ENCODE results near the gene TMPRSS6.
A peak's percentile ranks its signal among the peaks of the same experiment; 100 is the strongest.

The TMPRSS6 gene

DNA sequence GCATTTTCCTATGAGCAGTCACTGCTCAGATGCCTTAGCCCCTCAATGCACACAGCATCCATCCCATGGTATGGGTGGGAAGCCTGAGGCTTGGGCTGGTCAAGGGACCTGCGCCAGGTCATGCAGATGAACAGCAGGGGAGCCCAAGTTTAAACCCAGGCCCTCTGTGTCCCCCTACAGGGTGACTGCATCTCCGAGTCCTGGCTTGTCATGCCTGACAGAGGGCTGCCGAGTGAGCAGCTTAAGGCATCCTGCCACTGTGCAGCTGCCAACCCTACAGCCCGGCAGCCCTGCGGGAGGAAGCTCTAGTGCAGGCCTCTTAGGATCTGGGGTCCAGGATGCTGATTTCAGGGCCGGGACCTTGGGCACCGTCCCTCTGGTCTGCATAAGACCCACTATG, 30.2 kb upstream of the TMPRSS6 start:
- no peak for DNase-seq

DNA sequence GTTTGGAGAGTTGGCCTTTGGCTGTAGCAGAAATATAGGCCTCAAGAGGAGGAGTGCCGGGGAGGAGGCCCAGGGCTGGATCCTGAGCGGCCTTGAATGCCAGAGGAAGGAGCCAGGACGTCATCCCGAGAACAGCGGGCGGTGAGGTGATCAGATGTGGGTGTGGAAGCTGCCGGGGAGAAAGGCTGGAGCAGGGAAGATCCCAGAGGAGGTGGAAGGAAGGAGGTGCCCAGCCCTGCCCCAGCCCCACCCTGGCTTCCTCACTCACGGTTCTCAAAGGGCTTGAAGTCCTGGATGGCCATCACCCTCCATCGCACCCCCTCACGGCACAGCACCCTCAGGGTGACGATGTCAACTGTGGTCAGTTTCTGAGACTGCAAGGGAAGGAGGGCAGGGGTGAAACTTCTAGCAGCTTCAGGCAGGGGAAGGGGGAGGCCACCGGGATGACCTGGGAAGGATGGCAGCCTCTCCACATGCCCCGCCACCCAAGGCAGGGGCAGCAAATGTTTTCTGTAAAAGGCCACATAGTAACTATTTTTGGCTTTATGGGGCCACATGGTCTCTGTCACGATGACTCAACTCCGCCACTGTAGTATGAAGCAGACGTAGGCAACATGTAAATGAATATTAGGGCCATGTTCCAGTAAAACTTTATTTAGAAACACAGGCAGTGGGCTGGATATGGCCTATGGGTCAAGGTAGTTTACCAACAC, 29.5 kb upstream of the TMPRSS6 start:
- DNase-seq = no peak

DNA sequence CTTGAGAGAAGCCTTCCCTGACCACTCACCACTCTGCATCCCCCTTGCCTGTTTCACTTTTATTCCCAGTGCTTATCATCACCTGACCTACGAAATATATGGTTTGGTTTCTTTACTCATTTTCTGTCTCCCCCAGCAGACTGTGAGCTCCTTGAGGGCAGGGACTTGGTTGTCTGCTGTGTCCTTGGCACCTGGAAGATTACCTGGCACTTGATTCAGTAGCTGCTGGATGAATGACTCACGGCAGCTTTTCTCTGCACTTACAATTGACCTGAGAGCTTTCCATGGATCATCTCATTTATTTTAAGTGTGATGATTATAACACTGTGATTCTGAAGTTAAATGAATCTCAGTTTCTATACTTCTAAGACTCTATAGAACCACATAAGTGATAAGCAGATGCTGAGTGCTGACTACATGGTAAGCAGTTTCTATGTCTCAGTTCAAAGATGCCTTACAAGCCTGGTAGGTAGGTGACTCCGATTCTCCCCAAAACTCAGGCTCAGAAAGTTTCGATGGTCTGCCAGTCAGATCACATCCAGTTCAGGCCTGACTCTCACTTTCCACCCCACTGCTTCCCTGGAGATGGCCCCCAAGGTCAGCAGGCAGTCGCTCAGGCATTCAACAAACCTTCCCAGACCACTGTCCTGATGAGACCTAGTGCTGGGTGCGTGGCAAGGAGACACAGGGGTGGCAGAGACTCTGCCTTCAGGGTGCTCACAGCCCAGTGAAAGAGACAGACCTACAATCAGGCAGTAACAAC, 28.6 kb upstream of the TMPRSS6 start:
- DNase-seq = no peak

DNA sequence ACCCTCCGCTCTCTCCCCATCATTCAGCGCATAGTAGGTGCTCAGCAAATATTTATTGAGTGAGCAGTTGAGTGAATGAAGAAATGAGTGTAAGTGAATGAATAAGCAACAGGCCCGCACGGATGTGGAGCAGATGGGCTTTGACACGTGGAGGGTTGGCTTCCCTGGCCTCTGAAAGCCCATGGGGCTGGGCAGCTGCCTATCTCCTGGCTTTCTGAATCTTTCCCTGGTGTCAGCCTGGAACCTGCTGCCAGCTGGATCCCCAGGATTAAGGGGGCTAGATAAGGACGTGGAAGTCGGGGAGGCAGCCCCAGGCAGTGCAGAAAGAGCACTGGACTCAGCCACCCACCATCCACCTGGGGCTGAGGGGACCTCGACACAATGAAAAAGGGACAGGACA, 27.6 kb upstream of the TMPRSS6 start:
- DNase-seq = no peak

DNA sequence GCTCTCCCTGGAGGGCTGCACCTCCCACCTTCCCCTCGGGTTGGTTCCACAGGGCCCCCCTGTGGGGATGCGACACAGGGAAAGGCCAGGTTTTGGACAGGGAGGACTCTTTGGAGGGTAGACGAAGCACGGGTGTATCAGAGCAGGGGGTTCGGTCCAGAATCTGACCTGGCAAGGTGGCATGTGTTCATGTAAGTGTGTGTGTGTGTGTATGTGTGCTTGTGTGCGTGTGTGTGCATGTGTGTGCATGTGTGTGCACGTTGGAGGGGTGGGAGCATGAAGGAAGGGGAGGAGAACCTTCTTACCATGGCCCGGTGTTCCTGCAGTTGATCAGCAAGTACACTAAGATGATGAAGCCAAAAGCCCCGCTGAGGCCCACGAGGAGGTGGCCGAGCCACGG, 25.5 kb upstream of the TMPRSS6 start:
- DNase-seq = no peak

DNA sequence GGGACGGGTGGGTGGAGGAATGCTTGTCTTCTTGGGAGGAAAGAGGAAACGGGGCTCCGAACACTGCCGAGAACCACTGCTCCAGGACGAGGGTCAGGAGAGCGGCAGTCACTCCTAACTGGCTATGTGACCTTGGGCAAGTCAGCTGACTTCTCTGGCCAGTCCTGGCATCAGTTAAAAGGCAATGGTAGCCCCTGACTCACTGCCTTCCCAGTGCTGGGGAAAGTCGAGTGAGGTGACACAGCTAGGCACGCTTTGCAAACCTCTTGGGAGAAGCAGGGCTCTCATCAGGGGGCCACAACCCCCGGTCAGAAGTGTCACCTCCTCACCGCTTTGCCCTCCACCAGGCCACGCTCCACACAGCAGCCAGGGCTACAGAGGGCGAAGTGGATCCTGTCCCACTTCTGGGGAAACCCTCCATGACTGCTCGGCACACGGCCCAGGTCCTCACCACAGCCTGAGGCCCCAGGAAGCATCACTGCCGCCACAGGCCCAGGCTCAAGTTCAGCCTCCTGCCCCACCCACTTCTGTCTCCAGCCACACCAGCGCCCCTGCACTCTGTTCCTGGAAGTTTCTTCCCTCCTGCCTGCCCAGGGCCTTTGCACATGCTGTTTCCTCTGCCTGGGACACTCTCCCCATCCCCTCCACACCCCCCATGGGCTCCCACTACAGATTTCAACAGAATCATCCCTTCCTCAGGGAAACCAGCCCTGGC, 23.9 kb upstream of the TMPRSS6 start:
- DNase-seq = no peak

DNA sequence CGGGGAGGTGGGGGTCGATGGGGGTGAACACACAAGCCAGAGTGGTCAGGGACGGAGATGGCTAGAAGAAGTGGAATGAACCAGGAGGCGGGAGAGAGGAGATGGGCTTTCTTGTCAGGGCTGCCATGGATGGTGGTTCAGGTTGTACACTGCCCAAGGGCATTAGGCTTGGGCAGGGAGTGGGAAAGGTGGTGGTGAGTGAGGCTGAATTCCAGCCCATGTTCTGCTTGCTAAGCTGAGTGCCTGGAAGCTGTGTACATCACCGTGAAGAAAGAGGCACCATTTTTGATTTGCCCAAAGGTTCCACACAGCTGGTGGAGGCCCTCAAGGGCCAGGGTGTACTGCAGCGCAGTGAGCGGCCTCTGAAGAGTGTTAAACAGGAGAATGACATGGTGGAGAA, 23.3 kb upstream of the TMPRSS6 start:
- no peak for DNase-seq

DNA sequence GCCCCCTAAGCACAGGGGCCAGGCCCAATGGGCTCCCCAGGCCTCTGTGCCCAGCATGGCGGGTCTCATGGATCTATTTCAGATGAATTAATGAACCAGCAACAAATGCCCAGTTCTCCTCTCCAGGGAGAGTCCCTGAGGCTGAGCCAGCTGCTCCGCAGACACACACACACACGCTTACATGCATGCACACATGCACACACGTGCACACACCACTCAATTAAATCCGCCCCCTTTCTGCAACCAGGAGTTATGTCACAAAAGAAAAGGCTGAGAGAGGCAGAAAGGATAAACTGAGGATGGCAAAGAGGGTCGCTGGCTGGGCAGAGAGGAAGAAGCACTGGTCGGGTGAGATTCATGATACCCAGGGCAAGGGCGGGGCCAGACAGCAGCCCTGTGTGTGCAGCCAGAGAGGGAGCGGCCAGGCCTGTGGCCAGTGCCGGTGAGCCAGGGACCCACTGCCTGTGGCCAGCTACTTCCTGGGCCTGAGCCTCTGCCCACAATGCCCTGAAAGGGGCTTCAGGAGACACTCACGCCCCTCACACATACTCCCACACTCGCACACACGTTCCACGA, 20.4 kb upstream of the TMPRSS6 start:
- DNase-seq = no peak

DNA sequence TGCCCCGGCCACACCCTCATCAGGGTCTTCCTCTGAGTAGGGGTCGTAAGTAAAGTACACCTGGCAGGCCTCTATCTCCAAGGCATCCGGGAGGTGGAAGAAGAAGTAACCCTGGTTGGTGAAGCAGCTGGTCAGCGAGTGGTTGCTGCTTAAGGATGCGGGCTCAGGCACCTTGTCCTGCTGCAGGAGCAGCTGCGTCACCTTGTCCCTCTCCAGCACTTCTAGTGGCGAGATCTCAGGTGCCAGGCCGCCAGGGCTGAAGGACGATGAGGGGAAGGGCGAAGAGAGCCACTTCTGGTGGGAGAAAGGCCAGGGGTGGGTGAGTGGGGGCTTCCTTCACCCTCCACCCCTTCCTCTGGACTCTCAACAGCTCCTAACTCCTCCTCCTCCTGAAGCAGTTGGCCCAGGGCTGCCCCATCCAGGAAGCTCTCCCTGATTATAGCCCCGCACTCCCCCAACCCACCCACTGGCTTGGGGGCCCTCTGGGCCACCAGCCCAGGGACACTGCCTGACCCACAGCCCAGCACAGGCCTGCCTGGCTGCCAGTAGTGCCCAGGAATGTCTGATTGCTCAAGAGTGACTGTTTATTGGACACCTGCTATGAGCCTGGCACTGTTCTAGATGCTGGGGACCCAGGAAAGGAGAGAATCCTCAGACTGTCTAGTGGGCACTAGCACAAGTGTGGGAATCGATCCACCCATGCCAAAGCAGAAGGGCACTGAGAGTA, 19.2 kb upstream of the TMPRSS6 start:
- no peak for DNase-seq

DNA sequence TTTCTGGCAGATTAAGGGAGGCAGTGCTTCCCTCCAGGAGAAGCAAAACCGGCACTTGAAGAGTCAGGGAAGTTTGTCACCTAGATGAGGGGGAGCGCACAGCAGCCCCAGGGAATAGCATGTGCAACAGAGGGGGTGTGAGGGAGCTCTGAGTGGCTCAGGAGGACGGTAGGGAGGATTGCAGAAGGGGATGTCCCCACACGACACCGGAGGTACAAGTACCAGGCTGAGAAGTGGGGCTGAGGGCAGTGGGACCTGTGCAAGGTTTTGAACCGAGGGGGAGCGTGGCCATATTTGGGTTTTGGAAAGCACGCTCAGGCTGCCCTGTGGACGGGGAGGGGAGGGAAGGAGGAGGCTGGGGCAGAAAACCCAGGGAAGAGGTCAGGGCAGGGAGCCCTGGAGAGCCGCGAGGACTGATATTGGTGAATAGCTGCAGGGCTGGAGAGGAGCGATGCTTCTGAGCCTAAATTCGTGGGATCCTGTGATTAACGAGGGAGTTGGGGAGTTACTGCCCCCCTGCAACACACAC, 17.9 kb upstream of the TMPRSS6 start:
- DNase-seq = no peak

DNA sequence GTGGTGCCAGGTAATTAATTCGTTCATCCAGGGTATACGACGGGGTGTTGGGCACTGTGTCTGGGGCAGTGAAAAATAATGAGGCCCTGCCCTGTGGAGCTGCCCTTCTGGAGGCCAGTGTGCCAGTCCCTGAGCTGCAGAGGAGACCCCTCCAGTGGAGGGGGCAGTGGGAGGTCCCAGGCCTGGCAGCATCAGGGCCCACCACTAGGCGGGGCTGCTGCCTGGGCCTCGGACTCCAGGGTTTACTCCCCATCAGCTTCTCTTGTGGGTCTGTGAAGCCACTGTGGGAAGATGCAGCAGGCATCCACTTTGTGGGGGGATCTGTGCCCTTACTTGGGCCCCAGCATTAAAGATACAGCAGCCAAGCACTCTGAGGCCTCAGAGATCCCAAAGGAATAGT, 17.4 kb upstream of the TMPRSS6 start:
- no peak for DNase-seq

DNA sequence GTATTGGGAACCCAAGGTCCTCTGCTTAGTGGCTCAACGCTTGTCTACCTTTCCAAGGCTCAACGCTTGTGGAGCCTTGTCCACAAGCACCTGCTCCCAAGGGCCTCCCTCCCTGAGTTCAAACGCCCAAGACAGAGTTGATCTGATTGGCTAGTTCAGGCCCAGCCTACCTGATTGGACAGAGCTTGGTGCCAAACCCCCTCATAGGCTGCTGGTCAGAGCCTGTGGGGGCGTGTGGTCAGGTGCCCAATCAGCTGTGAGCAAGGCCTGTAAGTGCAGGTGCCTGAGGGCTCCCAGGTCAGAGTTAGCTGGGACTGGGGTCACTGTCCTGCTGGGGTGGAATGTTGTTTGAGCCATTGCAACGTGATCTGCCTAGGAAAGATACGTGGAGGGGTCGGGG, 16.9 kb upstream of the TMPRSS6 start:
- no peak for DNase-seq

DNA sequence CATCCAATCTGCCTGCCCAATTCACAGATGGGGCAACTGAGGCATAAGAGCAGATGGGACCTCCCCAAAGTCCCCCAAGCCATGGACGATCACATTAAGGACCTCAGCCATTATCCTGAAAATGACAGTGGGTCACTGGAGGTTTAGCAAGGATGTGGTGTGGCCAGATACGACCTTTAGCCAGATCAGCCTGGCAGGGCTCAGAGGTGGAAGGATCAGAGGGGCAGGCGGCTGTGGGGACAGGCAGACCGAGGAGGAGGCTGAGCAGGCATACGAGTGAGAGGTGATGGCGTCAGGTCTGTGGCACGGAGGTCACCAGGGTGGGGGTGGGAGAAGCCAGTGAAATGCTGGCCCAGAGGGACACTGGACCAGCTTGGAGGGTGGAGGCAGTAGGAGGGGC, 14.1 kb upstream of the TMPRSS6 start:
- no peak for DNase-seq

DNA sequence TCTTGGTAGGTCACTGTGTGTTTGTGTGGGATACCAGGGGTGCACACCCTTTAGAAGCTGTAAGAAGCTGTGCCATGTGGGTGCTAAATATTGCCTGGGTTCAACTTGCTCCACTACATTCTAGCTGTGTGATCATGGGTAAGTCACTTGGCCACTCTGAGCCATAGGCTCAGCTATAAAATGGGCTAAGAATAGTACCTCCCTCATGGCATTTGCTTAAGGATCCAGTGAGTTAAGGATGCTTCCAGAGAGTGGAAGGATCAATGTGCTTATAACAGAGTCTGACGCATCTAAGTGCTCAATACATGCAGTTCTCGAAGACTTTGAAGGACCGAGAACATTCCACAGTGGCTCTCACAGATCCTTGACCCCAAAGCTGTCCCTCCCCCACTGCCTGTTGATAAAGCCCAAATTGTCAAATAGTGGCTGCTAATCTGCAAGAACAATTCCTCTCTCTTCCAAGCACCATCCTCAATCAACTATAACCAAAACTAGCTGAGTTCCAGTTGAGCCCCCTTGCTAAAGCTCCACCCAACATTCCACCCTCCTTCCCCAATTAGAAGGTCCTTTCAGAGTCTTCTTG, 13.2 kb upstream of the TMPRSS6 start:
- no peak for DNase-seq

DNA sequence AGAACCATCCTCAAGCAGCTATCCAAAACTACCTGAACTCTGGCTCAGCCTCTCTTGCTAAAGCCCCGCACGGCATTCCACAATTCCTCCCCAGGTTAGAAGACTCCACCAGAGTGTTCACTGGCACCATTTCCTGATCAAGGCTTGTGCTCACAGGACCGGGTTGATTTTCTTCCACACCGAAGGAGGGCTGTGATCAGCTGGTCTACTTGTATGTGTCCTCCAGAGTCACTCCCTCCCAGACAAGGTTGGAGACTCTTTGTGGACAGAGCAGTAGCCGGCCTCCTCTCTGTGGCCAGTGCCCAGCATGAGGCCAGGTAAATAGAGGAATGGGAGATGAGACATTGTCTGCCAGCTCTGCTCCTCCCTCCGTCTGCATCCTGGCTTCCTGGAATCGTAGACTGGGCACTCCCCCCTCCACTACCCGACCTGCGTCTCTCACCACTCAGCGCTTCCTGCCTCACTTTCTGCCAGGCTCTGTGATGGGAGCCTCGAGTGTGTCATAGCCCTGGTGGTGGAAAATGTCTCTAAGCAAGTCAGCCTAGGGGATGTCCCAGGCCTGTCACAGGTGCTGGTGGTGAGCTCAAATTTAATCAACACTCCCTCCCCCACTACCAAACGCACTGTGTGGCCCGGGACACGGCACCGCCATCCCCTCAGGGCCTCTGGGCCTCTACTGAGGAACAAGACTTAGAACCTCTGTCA, 12.5 kb upstream of the TMPRSS6 start:
- no peak for DNase-seq

DNA sequence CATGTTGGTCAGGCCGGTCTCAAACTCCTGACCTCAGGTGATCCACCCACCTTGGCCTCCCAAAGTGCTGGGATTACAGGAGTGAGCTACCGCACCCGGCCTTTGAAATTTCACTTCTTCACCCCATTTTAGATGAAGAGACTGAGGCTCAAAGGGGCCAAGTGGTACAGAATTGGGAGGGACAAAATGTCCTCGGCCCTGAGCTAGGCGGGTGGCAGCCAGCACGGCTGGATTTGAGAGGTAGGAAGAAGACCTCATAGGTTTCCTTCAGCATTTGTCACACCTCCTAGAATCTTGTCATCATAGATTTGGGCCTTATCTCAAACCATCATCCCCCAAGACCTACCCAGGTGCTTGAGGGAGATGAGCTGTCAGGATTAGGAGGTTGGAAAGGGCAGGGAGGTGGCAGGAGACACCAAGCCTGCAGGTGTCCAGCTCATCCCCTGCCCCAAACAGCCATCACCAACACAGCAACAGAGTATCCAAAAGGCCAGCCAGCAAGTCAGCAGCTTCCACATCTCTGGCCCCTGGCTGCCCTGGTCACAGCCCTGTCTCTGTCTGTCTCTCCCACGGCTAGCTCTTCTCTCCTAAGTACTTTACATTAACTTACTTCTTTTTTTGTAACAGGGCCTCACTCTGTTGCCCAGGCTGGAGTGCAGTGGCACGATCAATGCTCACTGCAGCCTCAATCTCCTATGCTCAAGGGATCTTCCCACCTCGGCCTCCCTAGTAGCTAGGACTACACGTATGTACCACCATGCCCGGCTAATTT, 11.2 kb upstream of the TMPRSS6 start:
- no peak for DNase-seq

DNA sequence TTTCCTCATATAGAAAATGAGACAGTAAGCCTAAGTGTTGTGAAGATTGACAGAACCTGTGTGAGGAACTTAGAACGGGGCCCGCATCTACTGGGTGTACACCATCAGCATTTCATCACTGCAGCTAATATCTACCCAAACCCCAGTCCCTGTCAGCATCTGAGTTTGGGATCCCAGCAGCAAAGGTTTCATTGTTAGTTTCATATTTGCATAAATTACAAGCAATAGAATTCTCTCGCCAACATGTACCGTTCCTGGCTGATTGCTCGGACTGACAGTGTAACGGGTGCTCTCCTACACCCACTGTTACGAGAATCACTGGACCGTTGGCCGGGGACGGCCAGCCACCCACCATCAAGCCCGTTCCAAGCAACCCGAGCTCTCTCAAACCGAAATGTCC, 10.4 kb upstream of the TMPRSS6 start:
- peak; percentile 28 to 59 for DNase-seq

DNA sequence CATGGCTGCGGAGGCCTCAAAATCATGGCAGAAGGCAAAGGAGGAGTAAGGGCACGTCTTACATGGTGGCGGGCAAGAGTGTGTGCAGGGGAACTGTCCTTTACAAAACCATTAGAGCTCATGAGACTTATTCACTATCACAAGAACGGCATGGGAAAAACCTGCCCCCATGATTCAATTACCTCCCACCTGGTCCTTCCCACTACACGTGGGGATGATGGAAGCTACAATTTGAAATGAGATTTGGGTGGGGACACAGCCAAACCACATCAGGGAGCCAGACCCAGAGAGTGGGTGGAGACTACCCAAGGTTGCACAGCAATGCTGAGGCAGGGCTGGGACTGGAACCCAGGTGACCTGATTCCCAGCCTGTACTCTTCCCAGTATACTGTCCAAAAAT, 8.6 kb upstream of the TMPRSS6 start:
- DNase-seq = no peak

DNA sequence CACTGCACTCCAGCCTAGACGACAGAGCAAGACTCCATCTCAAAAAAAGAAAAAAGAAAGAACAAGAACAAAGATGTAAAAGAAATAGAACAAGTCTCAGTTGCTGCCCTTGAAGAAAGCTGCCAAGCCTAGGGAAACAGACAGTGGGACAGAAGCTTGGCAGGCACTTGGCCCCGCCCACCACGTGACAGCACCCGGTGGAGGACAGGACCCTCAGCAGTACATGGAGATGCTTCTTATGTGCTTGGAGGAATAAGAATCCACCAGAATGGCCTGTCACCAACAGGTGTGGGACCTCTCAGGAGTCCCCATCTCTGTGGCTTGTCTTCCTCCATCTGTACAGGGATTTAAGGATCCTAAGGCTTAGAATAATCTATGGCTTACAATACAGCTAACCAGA, 7.6 kb upstream of the TMPRSS6 start:
- no peak for DNase-seq

DNA sequence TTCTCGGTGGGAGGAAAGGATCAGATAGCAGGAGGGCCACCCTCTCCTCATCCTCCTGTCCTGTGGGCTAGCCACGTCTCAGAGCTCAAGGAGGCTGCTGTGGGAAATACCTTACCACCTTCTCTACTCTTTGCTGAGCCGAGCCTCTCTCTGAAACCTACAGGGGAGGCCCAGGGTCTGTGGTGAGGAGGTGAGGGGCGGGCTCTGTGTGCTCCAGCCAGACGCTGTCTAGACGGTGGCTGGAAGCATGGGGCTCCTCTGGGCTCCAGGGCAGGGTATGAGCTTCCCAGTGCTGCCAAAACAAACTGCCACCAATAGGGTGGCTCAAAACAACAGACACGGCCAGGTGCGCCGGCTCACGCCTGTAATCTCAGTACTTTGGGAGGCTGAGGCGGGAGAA, 5.5 kb upstream of the TMPRSS6 start:
- DNase-seq = no peak

DNA sequence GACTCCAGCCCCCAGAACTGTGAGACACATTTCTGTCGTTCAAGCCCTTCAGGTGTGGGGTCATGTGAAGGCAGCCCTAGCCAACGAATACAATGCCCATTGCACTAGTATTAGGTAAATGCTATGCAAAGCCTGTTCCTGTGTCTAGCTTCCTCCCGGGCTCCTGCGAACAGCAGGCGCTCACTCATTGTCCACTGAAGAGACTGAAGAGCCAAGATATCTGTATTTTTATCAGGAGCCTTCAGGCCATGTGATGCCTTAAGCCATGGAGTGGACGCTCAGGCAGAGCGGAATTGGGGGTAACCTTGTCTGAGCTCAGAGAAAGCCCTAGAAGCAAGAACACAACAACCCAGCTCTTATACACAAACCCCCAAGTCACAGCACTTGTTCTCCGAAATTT, 4.2 kb upstream of the TMPRSS6 start:
- peak in 1 of 2 experiments; percentile 53 for DNase-seq
